HG02852 (cell line): Measurements from ENCODE around the gene MXD4.

Experiments used
- ATAC-seq: cut with Tn5 transposase; IDR thresholded peaks from one replicate; pipeline ENCODE4 v1.9.1; 2021; ENCODE audit warnings: mild to moderate bottlenecking, moderate library complexity; ENCODE audit not compliant: unreplicated experiment

The MXD4 gene

GRCh38 chr4:2253160-2254084 lies 8.5 kb downstream of the MXD4 start:
- ATAC-seq = no peak

- no peak for ATAC-seq
Observed at GRCh38 chr4:2252530-2253091, 9.3 kb downstream of the MXD4 start.

- ATAC-seq = no peak
Observed at GRCh38 chr4:2251795-2252529, 9.9 kb downstream of the MXD4 start.

- no peak for ATAC-seq
Observed at GRCh38 chr4:2251073-2251794, 10.7 kb downstream of the MXD4 start.

GRCh38 chr4:2250357-2251072 lies 11.4 kb downstream of the MXD4 start:
- no peak for ATAC-seq

GRCh38 chr4:2249526-2250356 lies 12.2 kb downstream of the MXD4 start:
- ATAC-seq = no peak

- ATAC-seq = no peak
Observed at GRCh38 chr4:2248821-2249261, 13.1 kb downstream of the MXD4 start.

- no peak for ATAC-seq
Observed at GRCh38 chr4:2248044-2248780, 13.7 kb downstream of the MXD4 start.

- no peak for ATAC-seq
Observed at GRCh38 chr4:2247128-2248043, 14.5 kb downstream of the MXD4 start.

- no peak for ATAC-seq
Observed at GRCh38 chr4:2246384-2247127, 15.4 kb downstream of the MXD4 start.

GRCh38 chr4:2245787-2246275 lies 16.1 kb downstream of the MXD4 start:
- ATAC-seq = no peak

GRCh38 chr4:2245057-2245786 lies 16.7 kb downstream of the MXD4 start:
- ATAC-seq = no peak

- no peak for ATAC-seq
Observed at GRCh38 chr4:2243681-2244380, 18.1 kb downstream of the MXD4 start.

GRCh38 chr4:2241410-2242353 lies 20.2 kb downstream of the MXD4 start, which contains the start of the genes HAUS3 and POLN:
Gene HAUS3, minus strand, starts transcription at chr4:2242121. Its CDS starts 1,175 bp downstream, at chr4:2240946.
Gene POLN, minus strand, starts transcription at chr4:2242121. Its CDS starts 12,890 bp downstream, at chr4:2229231.
- peak; percentile 88 for ATAC-seq
